Medulla oblongata (tissue), 1 donor: ENCODE measurements around the gene PLET1.
A peak's percentile ranks its signal among the peaks of the same experiment; 100 is the strongest.

ENCODE experiments used
- DNase-seq: peaks from one replicate; pipeline ENCODE4 v3.0.0-alpha.2; 2015; ENCODE audit errors: extremely low spot score

PLET1 gene

GRCh38 chr11:112260490-112260889, at the start of gene PLET1:
TSS of gene PLET1 (minus strand) at chr11:112260860. CDS start at chr11:112260589, 271 bp downstream.
- DNase-seq: no peak

- no peak for DNase-seq
Observed at GRCh38 chr11:112310419-112310818, 49.8 kb upstream of the PLET1 start.

GRCh38 chr11:112308651-112309050, 48.0 kb upstream of the PLET1 start:
- no peak for DNase-seq

- DNase-seq: no peak
Observed at GRCh38 chr11:112307616-112308015, 47.0 kb upstream of the PLET1 start.

- no peak for DNase-seq
Observed at GRCh38 chr11:112306230-112306629, 45.6 kb upstream of the PLET1 start.

GRCh38 chr11:112304914-112305313, 44.3 kb upstream of the PLET1 start:
- no peak for DNase-seq

- no peak for DNase-seq
Observed at GRCh38 chr11:112303616-112304015, 43.0 kb upstream of the PLET1 start.

- DNase-seq: no peak
Observed at GRCh38 chr11:112302226-112302868, 41.7 kb upstream of the PLET1 start.

GRCh38 chr11:112300094-112300786, 39.6 kb upstream of the PLET1 start:
- peak; percentile 53 for DNase-seq

- DNase-seq: peak; percentile 64
Observed at GRCh38 chr11:112298535-112298934, 37.9 kb upstream of the PLET1 start.

- no peak for DNase-seq
Observed at GRCh38 chr11:112297248-112297866, 36.7 kb upstream of the PLET1 start.

- no peak for DNase-seq
Observed at GRCh38 chr11:112296044-112296443, 35.4 kb upstream of the PLET1 start.

- DNase-seq: no peak
Observed at GRCh38 chr11:112294688-112295340, 34.2 kb upstream of the PLET1 start.

GRCh38 chr11:112293614-112294013, 33.0 kb upstream of the PLET1 start:
- DNase-seq: no peak

- DNase-seq: no peak
Observed at GRCh38 chr11:112292785-112293407, 32.2 kb upstream of the PLET1 start.

GRCh38 chr11:112292188-112292587, 31.5 kb upstream of the PLET1 start:
- DNase-seq: no peak

GRCh38 chr11:112291191-112291590, 30.5 kb upstream of the PLET1 start:
- DNase-seq: no peak

- DNase-seq: no peak
Observed at GRCh38 chr11:112290493-112290850, 29.8 kb upstream of the PLET1 start.

- peak; percentile 78 for DNase-seq
Observed at GRCh38 chr11:112289588-112290492, 29.2 kb upstream of the PLET1 start.

GRCh38 chr11:112288021-112288420, 27.4 kb upstream of the PLET1 start:
- DNase-seq: peak; percentile 67

- DNase-seq: no peak
Observed at GRCh38 chr11:112285841-112286311, 25.2 kb upstream of the PLET1 start.
